Gastrocnemius medialis (tissue), 4 donors: ENCODE measurements around the gene TAGLN2.

ENCODE experiments used
- CTCF ChIP-seq, 5 experiments: fragments of 450-650 bp in 3 of 5; fragments of 200-600 bp in 2 of 5; sonication (generic) in 2 of 5; IDR thresholded peaks in 4 of 5; conservative IDR thresholded peaks in 1 of 5; 1 replicate in 4 of 5; 2 replicates in 1 of 5; pipeline ENCODE4 v1.5.1; 2016 to 2019; ENCODE audit warnings: antibody characterized with exemption in 5 of 5, mild to moderate bottlenecking in 3 of 5, moderate library complexity in 3 of 5
- POLR2A ChIP-seq, 2 donors: fragments of 450-650 bp; IDR thresholded peaks; one replicate each; pipeline ENCODE4 v1.6.1; 2017; ENCODE audit warnings: antibody characterized with exemption in 2 of 2, mild to moderate bottlenecking in 2 of 2, moderate library complexity in 2 of 2

GRCh38 chr1:159879977-159880376, 45.3 kb downstream of the TAGLN2 start:
- TF ChIP-seq CTCF (IDR thresholded peaks at IDR 0.05 in 4 of 5, conservative IDR thresholded peaks at IDR 0.05 in 1 of 5), result no peak
- TF ChIP-seq POLR2A (IDR thresholded peaks at IDR 0.05), result no peak
